Tibial nerve (tissue), 4 donors: Measurements from ENCODE around the gene HMGXB4.

ENCODE experiments used
- CTCF ChIP-seq, 5 experiments: fragments of 200-600 bp in 3 of 5; fragments of 450-650 bp in 2 of 5; sonication (generic) in 3 of 5; IDR thresholded peaks; one replicate each; pipeline ENCODE4 v1.5.1; 2016 to 2019; ENCODE audit warnings: antibody characterized with exemption in 5 of 5, mild to moderate bottlenecking in 3 of 5, moderate library complexity in 2 of 5
- EP300 ChIP-seq, 2 donors: sonication (generic); formaldehyde crosslinking; IDR thresholded peaks; one replicate each; pipeline ENCODE4 v1.6.1; 2017; ENCODE audit warnings: antibody characterized with exemption in 2 of 2, mild to moderate bottlenecking in 1 of 2
- POLR2A ChIP-seq, 2 donors: fragments of 450-650 bp; IDR thresholded peaks; one replicate each; pipeline ENCODE4 v1.6.1; 2017; ENCODE audit warnings: antibody characterized with exemption in 2 of 2, mild to moderate bottlenecking in 2 of 2, moderate library complexity in 2 of 2

DNA sequence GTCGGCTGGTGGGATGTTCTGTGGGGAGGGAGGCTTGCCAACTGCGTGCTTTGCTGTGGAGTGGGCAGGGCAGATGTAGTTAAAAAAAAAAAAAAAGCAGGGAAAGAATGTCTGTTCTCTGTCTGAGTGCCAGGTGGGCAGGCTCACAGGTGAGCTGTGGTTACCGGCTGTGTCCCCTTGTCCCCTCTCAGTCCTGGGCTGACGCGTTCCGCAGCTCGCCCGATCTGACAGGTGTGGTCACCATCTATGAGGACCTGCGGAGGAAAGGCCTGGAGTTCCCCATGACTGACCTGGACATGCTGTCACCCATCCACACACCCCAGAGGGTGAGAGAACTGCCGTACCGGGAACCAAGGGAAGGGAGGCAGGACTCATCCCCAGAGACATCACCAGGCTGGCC, 66.0 kb downstream of the HMGXB4 start:
- TF ChIP-seq CTCF (IDR thresholded peaks at IDR 0.05), result no peak
- no peak for TF ChIP-seq EP300 (IDR thresholded peaks at IDR 0.05)
- no peak for TF ChIP-seq POLR2A (IDR thresholded peaks at IDR 0.05)
